Measurements from ENCODE around the gene EIF3D. TPM values are rescaled to one million over a fixed set of nuclear protein-coding genes. Genes with fewer than 3 reads are reported as not detected.
"Not testable (repeated sequence)": the region's sequence is repeated elsewhere in the genome, so short reads cannot be mapped to it uniquely, and the experiment has no call there.

The EIF3D gene
- total and polyA plus RNA-seq, 5 donors from 2014 or later = 147 to 269 (median 192) TPM

GRCh38 chr22:36536717-36537116 is 7.8 kb upstream of the EIF3D start:
- Mint-ChIP-seq H3K27me3 (no peaks in the 10 kb centered on the region), H3K4me3 (no peak overlapping the region), H3K4me1 (peaks cover 0 to 1% (median under 1%) of the 10 kb centered on the region in 4 donors), H3K27ac (no peak overlapping the region), H3K36me3 (no peaks in the 10 kb centered on the region), H3K9me3 (no peaks in the 10 kb centered on the region)
- Histone ChIP-seq H3K27me3 (ENCODE audit: control insufficient read depth, insufficient read depth, low read length) (no peaks in the 10 kb centered on the region), H3K4me1 (ENCODE audit: control insufficient read depth, insufficient read depth, low read length, poor library complexity, severe bottlenecking) (peaks cover 1% of the 10 kb centered on the region), H3K27ac (ENCODE audit: insufficient read depth, low read length, poor library complexity, severe bottlenecking) (no peak overlapping the region), H3K9me3 (ENCODE audit: control insufficient read depth in 2 of 2, low read length in 2 of 2) (no peaks in the 10 kb centered on the region), H3K36me3 (ENCODE audit: control insufficient read depth, insufficient read depth, low read length) (no peaks in the 10 kb centered on the region), H3K4me3 (ENCODE audit: low read depth, low read length) (no peak overlapping the region)
- ATAC-seq (ENCODE audit: low read depth in 2 of 2) (no peak), DNase-seq (no peak)

- Mint-ChIP-seq H3K4me1 (peaks cover 0 to 13% (median 6%) of the 10 kb centered on the region in 4 donors), H3K4me3 (peak overlapping the region in 1 of 4 donors; percentile 28), H3K27me3 (peaks cover 11% of the 10 kb centered on the region)
- not testable (repeated sequence) for H3K9me3 Mint-ChIP-seq; ATAC-seq (ENCODE audit: low read depth in 2 of 2); H3K9me3 ChIP-seq (ENCODE audit: control insufficient read depth in 2 of 2, low read length in 2 of 2); H3K36me3 Mint-ChIP-seq; H3K27me3 ChIP-seq (ENCODE audit: control insufficient read depth, insufficient read depth, low read length); H3K4me3 ChIP-seq (ENCODE audit: low read depth, low read length); H3K27ac Mint-ChIP-seq; H3K27ac ChIP-seq (ENCODE audit: insufficient read depth, low read length, poor library complexity, severe bottlenecking); H3K36me3 ChIP-seq (ENCODE audit: control insufficient read depth, insufficient read depth, low read length); DNase-seq
- peaks cover 12% of the 10 kb centered on the region for H3K4me1 ChIP-seq (ENCODE audit: control insufficient read depth, insufficient read depth, low read length, poor library complexity, severe bottlenecking)
Measured at GRCh38 chr22:36533320-36533719, 4.4 kb upstream of the EIF3D start.

DNA sequence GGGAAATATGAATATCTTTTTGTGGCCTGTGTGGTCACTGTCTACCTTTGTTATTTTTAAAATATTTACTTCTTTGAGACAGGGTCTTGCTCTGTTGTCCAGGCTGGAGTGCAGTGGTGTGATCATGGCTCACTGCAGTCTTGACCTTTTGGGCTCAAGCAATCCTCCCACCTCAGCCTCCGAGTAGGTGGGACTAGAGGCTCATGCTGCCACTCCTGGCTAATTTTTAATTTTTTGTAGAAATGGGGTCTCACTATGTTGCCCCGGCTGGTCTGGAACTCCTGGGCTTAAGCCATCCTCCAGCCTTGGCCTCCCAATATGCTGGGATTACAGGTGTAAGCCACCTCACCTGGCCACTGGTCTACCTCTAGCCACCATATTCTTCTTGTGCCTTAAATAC is 3.5 kb upstream of the EIF3D start:
- Histone ChIP-seq H3K27me3 (ENCODE audit: control insufficient read depth, insufficient read depth, low read length) (no peaks in the 10 kb centered on the region), H3K36me3 (ENCODE audit: control insufficient read depth, insufficient read depth, low read length) (no peaks in the 10 kb centered on the region), H3K4me3 (ENCODE audit: low read depth, low read length) (no peak overlapping the region), H3K4me1 (ENCODE audit: control insufficient read depth, insufficient read depth, low read length, poor library complexity, severe bottlenecking) (peaks cover 20% of the 10 kb centered on the region), H3K27ac (ENCODE audit: insufficient read depth, low read length, poor library complexity, severe bottlenecking) (no peak overlapping the region), H3K9me3 (ENCODE audit: control insufficient read depth in 2 of 2, low read length in 2 of 2) (no peaks in the 10 kb centered on the region)
- no peak overlapping the region for H3K27ac Mint-ChIP-seq
- H3K9me3 Mint-ChIP-seq = no peaks in the 10 kb centered on the region
- peaks cover 11% of the 10 kb centered on the region for H3K27me3 Mint-ChIP-seq
- peak overlapping the region in 1 of 4 donors; percentile 12 for H3K4me3 Mint-ChIP-seq
- ATAC-seq (ENCODE audit: low read depth in 2 of 2) (no peak), DNase-seq (no peak)
- peaks cover 0 to 22% (median 6%) of the 10 kb centered on the region in 4 donors for H3K4me1 Mint-ChIP-seq
- H3K36me3 Mint-ChIP-seq = no peaks in the 10 kb centered on the region

DNA sequence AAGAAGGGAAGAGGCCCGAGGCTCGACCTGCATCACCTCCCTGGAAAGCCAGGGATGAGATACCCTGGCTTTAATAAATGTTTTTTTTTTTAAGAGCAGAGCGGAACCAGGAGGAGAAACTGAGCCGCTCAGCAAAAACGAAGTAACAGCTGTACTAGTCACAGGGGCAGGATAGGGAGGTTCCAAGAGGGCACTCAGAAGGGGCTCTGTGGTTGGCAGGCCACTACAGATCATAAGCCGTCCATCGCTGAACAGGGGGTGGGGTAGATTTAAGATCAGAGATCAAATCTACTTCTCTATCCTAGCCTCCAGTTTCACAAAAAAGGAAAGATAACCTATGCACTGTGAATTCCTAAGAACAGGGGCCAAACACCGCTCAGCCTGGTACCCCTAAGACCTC is 625 bp downstream of the EIF3D start:
- Histone ChIP-seq H3K9me3 (ENCODE audit: control insufficient read depth in 2 of 2, low read length in 2 of 2) (no peaks in the 10 kb centered on the region), H3K27ac (ENCODE audit: insufficient read depth, low read length, poor library complexity, severe bottlenecking) (peak overlapping the region; percentile 93), H3K27me3 (ENCODE audit: control insufficient read depth, insufficient read depth, low read length) (no peaks in the 10 kb centered on the region), H3K36me3 (ENCODE audit: control insufficient read depth, insufficient read depth, low read length) (peaks cover 39% of the 10 kb centered on the region), H3K4me1 (ENCODE audit: control insufficient read depth, insufficient read depth, low read length, poor library complexity, severe bottlenecking) (peaks cover 22% of the 10 kb centered on the region), H3K4me3 (ENCODE audit: low read depth, low read length) (peak overlapping the region; percentile 95)
- Mint-ChIP-seq H3K4me1 (peaks cover 5 to 35% (median 19%) of the 10 kb centered on the region in 4 donors), H3K4me3 (peak overlapping the region; percentile 87 to 96 (median 94)), H3K27ac (peak overlapping the region; percentile 97 to 98 (median 98)), H3K36me3 (peaks cover 28% of the 10 kb centered on the region), H3K27me3 (peaks cover 11% of the 10 kb centered on the region), H3K9me3 (no peaks in the 10 kb centered on the region)
- ATAC-seq (ENCODE audit: low read depth in 2 of 2) (no peak), DNase-seq (no peak)

DNA sequence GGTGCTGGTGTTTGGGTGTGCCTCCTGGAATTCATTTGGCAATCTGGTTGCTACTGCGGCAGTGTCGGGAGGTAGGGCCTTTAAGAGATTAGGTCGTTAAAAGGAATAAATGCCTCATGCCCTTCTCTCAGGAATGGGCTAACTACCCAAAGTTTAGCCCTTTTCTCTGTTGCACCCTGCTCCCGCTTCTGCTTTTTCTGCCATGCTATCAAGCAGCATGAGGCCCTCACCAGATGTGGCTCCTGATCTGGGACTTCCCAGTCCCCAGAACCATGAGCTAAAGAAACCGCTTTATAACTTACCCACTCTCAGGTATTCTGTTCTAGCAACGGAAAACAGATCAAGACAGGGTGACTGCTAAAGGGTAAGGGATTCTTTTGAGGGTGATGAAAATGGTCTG is 6.3 kb downstream of the EIF3D start:
- peaks cover 3% of the 10 kb centered on the region for H3K4me1 ChIP-seq (ENCODE audit: control insufficient read depth, insufficient read depth, low read length, poor library complexity, severe bottlenecking)
- H3K9me3 ChIP-seq (ENCODE audit: control insufficient read depth in 2 of 2, low read length in 2 of 2) = no peaks in the 10 kb centered on the region
- H3K4me3 ChIP-seq (ENCODE audit: low read depth, low read length) = no peak overlapping the region
- Mint-ChIP-seq H3K27ac (no peak overlapping the region), H3K27me3 (no peaks in the 10 kb centered on the region), H3K36me3 (peaks cover 57% of the 10 kb centered on the region), H3K4me1 (peaks cover 5 to 21% (median 13%) of the 10 kb centered on the region in 4 donors), H3K9me3 (no peaks in the 10 kb centered on the region), H3K4me3 (peak overlapping the region in 1 of 4 donors; percentile 47)
- H3K27me3 ChIP-seq (ENCODE audit: control insufficient read depth, insufficient read depth, low read length) = no peaks in the 10 kb centered on the region
- peaks cover 95% of the 10 kb centered on the region for H3K36me3 ChIP-seq (ENCODE audit: control insufficient read depth, insufficient read depth, low read length)
- DNase-seq (no peak), ATAC-seq (ENCODE audit: low read depth in 2 of 2) (no peak)
- H3K27ac ChIP-seq (ENCODE audit: insufficient read depth, low read length, poor library complexity, severe bottlenecking) = no peak overlapping the region

- DNase-seq (no peak), ATAC-seq (ENCODE audit: low read depth in 2 of 2) (no peak)
- no peak overlapping the region for H3K27ac Mint-ChIP-seq
- H3K36me3 Mint-ChIP-seq = peaks cover 64% of the 10 kb centered on the region
- no peaks in the 10 kb centered on the region for H3K9me3 ChIP-seq (ENCODE audit: control insufficient read depth in 2 of 2, low read length in 2 of 2)
- peak overlapping the region in 1 of 4 donors; percentile 87 for H3K4me3 Mint-ChIP-seq
- H3K4me1 ChIP-seq (ENCODE audit: control insufficient read depth, insufficient read depth, low read length, poor library complexity, severe bottlenecking) = no peaks in the 10 kb centered on the region
- no peak overlapping the region for H3K27ac ChIP-seq (ENCODE audit: insufficient read depth, low read length, poor library complexity, severe bottlenecking)
- peaks cover 0 to 6% (median 2%) of the 10 kb centered on the region in 4 donors for H3K4me1 Mint-ChIP-seq
- no peaks in the 10 kb centered on the region for H3K9me3 Mint-ChIP-seq
- H3K27me3 Mint-ChIP-seq = no peaks in the 10 kb centered on the region
- H3K4me3 ChIP-seq (ENCODE audit: low read depth, low read length) = no peak overlapping the region
- no peaks in the 10 kb centered on the region for H3K27me3 ChIP-seq (ENCODE audit: control insufficient read depth, insufficient read depth, low read length)
- peaks cover 100% of the 10 kb centered on the region for H3K36me3 ChIP-seq (ENCODE audit: control insufficient read depth, insufficient read depth, low read length)
Measured at GRCh38 chr22:36520423-36520822, 8.5 kb downstream of the EIF3D start.

- not testable (repeated sequence) for H3K27me3 ChIP-seq (ENCODE audit: control insufficient read depth, insufficient read depth, low read length); H3K27me3 Mint-ChIP-seq; H3K9me3 ChIP-seq (ENCODE audit: control insufficient read depth in 2 of 2, low read length in 2 of 2); H3K4me1 Mint-ChIP-seq; H3K4me1 ChIP-seq (ENCODE audit: control insufficient read depth, insufficient read depth, low read length, poor library complexity, severe bottlenecking); ATAC-seq (ENCODE audit: low read depth in 2 of 2); H3K9me3 Mint-ChIP-seq; DNase-seq; H3K4me3 ChIP-seq (ENCODE audit: low read depth, low read length); H3K27ac ChIP-seq (ENCODE audit: insufficient read depth, low read length, poor library complexity, severe bottlenecking)
- H3K36me3 ChIP-seq (ENCODE audit: control insufficient read depth, insufficient read depth, low read length) = peaks cover 98% of the 10 kb centered on the region
- H3K27ac Mint-ChIP-seq = peak overlapping the region in 1 of 3 donors; percentile 32
- H3K4me3 Mint-ChIP-seq = peak overlapping the region in 1 of 4 donors; percentile 87
- H3K36me3 Mint-ChIP-seq = peaks cover 66% of the 10 kb centered on the region
Measured at GRCh38 chr22:36519906-36520305, 9.1 kb downstream of the EIF3D start.

GRCh38 chr22:36514766-36515165 is 14.2 kb downstream of the EIF3D start:
- DNase-seq (no peak), ATAC-seq (ENCODE audit: low read depth in 2 of 2) (no peak)
- Mint-ChIP-seq H3K27ac (no peak overlapping the region), H3K27me3 (no peaks in the 10 kb centered on the region), H3K4me1 (peaks cover 3 to 14% (median 5%) of the 10 kb centered on the region in 4 donors), H3K4me3 (no peak overlapping the region), H3K9me3 (peaks cover 0 to 1% (median 0%) of the 10 kb centered on the region in 7 donors), H3K36me3 (peaks cover 67% of the 10 kb centered on the region)
- Histone ChIP-seq H3K4me3 (ENCODE audit: low read depth, low read length) (no peak overlapping the region), H3K36me3 (ENCODE audit: control insufficient read depth, insufficient read depth, low read length) (peaks cover 90% of the 10 kb centered on the region), H3K27ac (ENCODE audit: insufficient read depth, low read length, poor library complexity, severe bottlenecking) (no peak overlapping the region), H3K27me3 (ENCODE audit: control insufficient read depth, insufficient read depth, low read length) (no peaks in the 10 kb centered on the region), H3K9me3 (ENCODE audit: control insufficient read depth in 2 of 2, low read length in 2 of 2) (no peaks in the 10 kb centered on the region), H3K4me1 (ENCODE audit: control insufficient read depth, insufficient read depth, low read length, poor library complexity, severe bottlenecking) (no peaks in the 10 kb centered on the region)
